DMS 273 (cell line): ENCODE results near the gene TFAP2E.

Source experiments
- DNase-seq: peaks from one replicate; lab custom pipeline; 2025; ENCODE audit not compliant: unreplicated experiment; lab: John Stamatoyannopoulos, UW

TFAP2E gene

DNA sequence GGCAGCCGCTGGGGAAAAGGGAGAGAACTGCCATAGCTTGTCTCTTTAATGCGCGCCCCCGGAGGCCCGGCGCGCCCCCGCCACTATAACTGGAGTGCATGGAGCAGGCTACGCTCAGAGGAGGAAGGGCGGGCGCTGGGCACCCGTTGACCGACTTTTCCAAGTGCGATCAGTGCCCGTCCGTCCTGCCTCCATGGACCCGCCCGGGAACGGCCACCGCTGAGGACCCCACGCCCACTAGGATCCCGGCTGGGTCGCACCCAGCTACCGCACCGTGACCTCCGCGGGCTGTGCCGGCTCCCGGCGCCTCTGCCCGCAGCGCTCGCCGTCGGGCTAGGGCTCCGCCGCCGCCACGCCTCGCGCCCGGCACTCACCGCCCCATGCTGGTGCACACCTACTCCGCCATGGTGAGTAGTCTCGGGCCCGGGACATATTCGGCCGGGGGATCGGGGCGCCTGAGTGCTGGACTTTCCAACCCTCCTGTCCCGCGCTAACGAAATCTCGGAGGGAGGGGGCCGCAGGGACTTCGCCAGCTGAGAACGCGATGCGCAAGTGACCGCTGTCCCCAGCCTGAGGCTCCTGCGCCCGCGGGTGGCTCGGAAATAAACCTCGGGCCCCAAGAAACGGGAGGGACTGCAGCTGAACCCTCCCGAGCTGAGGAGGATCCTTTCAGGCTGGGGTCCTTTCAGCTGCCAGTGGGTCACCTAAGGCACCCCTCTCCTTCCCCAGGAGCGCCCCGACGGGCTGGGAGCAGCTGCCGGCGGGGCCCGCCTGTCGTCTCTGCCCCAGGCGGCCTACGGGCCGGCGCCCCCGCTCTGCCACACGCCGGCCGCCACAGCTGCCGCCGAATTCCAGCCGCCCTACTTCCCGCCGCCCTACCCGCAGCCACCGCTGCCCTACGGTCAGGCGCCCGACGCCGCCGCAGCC lies at the start of gene TFAP2E:
Gene TFAP2E, plus strand, starts transcription at position 117 of the 927 bp plus-strand sequence. Its CDS starts 264 bp downstream, at position 381.
- DNase-seq, result peak; percentile 76

DNA sequence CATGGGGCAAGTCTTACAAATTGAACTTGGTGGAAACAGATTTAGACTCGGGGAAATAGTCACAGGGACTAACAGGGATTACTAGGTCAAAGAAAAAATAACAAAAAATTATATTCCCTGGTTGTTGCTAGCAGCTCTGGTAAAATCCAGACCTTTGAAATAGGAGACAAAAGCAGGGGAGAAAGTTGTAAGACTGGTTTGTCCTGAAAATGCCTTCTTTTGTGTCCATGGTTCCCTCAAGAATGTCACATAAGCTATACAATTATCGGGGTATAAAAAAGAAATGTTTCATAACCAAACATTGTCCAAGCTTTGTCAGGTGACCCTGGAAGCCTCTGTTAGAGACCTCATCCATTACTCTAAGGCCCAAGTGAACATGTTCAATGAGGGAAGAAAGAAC lies 49.0 kb upstream of the TFAP2E start:
- DNase-seq, result no peak

DNA sequence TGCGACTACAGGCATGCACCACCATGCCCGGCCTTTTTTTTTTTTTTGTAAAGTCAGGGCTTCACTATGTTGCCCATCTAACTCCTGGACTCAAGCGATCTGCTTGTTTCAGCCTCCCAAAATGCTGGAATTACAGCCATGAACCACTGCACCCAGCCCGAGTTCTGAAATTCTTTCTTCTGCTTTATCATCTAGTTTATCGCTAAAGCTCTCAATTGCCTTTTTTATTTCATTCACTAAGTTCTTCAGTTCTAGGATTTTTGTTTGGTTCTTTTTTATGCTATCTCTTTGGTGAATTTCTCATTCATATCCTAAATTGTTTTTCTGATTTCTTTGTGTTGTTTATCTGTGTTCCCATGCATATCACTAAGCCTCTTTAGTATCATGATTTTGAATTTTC lies 42.9 kb upstream of the TFAP2E start:
- peak; percentile 7 for DNase-seq

DNA sequence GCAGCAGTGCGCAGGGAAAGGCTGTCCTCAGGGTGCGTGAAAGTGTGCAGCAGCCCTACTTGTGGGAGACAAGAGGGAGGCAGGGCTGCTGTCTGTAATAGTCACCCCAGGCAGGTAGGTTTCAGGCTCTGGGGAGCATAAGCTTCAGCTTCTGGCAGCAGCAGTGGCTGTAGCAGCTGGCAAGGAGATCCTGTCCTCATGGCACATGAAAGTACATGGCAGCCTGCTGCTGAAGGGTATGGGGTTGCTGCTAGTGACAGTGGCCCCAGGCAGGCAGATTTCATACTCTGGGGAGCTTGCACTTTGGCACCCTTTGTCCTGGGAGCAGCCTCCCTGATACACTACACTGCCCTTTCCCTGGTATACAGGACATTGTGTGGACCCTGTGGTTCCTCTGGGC lies 42.2 kb upstream of the TFAP2E start:
- no peak for DNase-seq

DNA sequence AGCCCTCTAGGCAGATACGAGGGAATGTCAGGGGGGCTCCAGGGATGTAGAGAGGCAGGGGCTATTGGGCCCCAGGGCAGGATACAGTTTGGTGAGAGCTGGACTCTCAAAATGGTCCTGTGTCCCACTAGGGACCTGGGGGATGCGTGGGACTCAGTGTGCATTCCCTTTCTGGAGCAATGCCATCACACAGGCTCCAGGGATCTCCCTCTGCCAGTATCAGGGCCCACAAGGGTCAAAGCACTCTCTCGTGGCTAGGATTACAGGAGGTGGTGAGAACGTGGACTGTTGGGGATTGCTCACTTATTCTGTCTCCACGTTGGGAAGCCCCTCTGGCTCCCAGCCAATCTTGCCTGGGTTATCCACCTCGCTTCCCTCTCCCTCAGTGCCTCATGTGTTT lies 41.7 kb upstream of the TFAP2E start:
- DNase-seq, result no peak

DNA sequence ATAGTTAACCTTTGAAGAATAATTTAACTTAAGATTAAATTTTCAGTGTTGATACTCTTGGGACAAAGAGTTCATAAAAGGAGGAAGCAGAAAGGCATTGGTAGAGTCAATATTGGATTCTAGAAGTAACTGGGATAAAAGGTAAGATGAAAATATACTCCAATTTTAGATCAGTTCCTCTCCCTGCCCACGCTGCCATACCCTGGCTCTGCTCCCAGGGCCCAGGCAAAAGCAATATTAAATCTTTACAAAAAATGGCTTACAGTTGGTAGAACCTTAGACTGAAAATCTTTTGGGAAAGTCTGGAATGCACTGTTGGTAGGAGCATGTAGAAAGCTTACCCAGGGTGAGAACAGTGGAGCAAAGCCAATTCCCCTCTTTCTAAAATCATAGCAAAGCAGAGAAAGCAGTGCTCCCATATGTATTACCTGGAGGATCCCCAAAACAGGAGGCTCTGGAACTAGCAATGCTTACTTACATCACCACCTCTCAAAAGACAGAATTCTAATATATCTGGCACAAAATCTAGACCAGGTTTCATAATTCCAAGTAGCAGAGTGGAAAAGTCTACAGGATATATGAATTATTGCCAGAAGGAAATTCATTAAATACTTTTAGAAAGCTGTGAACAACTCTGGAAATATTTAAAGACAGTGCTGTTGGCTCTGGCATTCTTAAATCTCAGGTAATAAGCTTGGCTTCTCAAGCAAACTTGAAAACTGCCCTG lies 40.5 kb upstream of the TFAP2E start:
- no peak for DNase-seq

DNA sequence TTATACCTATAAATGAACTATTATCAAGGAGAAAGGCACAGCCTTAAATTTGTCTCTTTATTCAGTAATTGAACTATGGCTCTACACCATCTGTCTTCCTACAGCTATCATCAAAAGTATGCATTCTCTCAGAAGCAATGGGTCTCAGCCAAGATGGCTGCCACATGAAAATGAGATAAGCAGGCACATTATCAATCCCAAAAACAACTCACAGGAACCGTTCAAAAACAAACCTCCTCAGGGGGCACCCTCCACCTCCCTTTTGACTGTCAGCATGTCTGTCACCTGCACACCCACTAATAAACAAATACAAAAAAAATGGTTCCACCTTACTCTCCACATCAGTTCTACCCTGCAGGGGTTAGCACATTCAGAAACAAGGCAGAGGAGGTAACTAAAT lies 39.5 kb upstream of the TFAP2E start:
- peak; percentile 55 for DNase-seq

DNA sequence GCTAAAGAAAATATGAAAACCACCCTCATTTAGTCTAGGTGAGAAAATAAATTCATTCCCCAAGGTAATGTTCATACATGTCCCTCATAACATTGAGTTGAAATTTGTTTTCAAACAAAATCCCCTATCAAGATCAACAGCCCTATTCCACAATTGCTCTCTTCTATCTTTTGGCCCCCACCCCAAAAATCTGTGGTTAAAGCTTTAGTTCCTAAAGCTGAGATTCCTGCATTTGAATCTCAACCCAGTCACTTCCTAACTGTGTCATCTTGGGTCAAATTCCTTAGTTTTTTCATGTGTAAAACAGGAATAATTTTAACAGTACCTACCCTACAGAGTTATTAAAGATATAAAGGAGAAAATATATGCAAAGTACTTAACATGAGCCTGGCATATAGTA lies 37.9 kb upstream of the TFAP2E start:
- no peak for DNase-seq

DNA sequence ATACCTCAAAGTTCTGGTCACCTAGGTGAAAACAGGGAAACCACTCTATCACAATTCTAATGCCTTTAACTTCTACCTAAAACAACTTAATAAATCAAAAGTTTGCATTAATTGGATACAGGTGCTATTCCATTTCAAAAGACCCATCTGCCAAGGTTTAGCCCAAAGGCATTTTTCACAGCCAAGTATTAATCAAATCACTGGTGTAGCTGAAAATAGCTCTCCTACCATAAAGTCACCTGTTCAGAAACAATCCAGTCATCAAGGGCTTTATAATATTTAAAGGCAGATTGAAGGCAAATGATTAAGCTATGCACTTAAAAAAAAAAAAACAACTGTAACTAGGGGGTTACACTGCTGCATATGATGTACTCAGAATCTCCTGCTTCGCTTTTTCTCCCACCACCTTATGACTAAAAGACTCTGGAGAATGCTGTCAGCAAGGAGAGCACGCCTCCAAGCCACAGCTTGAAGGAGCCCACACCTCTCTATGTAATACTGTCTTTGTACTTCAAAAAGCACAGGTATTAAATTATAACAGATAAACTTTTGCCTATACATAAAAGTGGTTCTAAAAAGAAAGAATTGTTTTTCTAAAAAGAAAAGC lies 36.5 kb upstream of the TFAP2E start:
- no peak for DNase-seq

DNA sequence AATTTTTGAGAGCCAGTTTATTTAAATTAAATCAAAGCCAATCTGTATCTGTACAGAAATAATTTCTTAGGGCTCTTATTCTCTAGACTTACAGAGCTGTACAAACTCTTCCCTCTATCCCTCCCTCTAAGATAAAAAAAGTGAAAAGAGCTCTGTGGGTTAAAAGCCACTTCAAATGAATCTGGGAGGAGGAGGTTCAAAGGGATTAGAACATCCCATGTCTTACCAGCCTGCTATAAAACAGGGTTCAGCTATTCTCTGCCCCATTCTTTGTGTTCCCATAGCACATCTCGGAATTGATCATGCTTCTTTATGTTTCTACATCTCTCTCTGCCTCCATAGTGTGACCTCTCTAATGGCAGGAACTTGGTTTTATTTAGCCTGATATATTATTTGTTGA lies 35.3 kb upstream of the TFAP2E start:
- DNase-seq, result no peak

DNA sequence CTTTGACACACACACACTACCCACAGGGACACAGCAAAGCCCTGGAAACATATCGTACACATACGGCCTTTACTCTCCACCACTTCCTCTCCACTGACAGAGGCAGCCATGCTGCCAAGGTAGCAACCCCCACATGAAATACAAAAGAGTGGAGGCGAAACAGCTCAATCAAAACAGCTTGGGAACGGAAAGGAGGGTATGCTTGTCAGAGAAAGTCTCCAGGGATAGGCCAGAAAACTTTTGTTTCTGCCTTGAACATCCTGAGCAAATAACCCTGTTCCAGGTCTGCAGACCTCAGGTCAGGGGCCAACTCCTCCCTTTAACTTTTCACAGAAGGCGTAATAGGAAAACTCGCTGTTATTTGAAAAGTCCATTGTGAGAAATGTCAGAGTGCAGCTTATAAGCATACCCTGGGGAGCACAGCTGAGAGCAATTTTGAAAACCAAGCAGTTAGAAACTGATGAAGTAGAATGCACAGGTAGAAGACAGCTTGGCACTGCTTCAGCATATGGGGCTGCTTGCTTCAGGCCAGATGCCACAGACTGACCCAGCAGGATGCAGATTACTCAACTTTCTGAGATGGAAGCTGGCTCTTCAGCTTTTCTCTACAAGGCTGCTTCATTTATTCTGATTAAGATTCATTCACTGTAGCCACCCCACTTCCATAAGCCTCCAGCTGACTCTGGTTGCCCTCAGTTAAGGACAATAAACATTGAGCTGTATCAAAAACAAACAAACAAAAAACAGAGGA lies 33.9 kb upstream of the TFAP2E start:
- peak; percentile 85 for DNase-seq

DNA sequence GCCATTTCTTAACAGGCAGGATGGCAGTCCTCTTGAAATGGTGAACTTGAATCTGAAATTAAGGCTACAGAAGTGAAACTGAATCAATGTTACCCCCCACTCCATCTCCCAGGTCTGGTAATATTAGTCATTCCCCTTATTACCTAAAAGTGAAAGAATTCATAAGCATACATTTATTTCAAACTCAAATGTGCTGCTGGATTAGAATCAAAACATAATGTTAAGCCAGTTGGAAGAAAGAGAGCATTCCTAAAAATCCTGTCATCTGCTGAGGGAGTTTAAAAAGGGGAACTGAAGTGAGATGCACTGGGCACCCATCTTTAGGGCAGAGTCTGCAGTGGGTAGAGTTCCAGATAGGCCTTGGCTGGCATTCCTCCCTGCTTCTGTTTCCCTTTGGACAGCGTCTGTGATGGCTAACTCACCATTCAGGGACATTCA lies 33.3 kb upstream of the TFAP2E start:
- peak; percentile 28 for DNase-seq

DNA sequence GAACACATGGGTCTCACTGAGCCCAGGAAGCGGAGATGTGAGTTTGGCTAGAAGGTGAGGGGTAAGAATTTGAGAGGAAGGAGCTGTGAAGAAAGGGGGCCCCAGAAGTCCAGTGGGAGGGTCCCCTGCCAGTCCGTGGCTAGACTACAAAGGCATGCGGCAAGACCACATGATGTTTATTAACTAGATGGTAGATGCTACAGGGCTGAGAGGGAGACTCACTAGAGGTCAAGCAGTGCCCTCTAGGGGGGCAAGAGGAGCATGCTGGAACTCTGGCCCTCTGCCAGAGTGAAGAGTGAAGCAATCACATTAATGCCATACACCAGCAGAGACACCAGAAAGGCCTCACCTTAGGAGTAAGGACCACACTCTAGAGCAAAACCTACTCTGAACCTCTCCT lies 28.1 kb upstream of the TFAP2E start:
- peak; percentile 87 for DNase-seq

DNA sequence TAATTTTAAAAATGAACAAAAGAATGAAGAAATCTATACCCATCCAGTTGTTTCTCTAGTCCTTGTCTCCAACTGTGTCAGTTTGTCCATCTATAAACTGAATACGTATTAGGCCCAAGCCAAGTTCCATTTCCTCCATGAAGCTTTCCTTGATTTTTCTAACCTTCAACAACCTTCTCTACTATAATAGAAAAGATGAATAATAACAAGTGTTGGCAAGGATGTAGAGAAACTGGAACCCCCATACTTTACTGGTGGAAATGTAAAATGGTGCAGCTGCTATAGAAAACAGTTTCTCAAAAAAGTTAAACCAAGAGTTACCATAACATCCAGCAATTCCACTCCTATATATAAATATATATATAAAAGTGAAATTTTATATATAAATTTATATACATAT lies 26.5 kb upstream of the TFAP2E start:
- DNase-seq, result no peak

DNA sequence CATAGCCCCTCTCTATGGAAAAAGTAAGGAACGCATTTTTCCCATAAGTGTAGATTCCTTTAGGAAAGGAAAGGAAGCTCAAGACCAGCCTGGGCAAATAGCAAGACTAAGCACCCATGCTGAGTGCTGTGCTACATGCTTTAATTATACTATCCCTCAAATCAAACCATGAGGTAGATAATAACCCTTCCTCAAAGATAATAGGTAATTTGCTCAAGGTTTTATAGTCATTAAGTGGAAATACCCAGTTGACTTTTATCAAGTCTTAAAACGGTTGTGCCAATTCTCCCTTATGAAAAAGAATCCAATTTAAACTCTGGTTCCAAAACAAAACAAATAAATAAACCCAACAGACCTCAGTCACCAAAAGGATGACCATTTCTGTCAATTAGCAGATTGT lies 19.3 kb upstream of the TFAP2E start:
- DNase-seq, result no peak

DNA sequence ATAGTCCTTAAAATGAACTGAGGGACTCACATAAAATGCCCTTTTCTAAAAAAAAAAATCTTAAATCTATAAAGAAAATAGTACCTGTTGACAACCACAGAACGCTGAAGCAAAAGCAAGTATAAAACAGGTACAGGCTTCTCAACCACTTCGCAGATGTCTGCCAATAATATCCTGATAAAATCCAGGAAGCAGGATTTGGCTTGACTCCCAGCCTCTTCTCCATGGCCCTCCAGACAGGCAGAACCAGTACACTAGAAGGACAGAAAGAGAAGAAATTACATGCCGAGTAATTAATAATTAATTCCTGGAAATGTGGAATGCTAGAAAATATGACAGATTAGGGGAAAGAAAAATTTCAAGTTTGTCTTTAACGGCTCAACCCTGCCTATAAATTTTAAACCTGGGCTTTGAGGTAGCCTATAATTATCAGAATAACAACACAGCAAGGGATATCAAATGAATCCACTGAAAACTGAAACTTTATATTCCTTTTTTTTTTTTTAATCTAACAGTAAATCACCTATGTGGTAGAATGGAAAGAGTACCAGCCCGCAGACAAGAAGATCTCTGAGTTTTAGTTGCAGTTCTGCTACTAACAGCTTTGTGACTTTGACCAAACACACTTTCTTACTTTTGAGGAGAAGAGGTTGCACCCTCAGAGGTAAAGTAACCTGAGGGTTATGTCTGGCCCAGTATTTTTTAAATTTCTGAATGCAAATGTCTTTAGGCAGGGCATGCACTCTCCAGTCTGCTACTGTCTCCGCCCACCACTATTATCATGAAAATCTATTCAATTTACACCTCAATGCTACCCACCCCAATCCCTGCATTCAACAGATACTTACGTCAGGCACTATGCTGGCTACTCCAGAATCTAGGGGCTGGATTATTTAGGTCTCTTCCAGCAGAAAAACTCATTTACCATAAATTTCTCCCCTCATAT lies 18.6 kb upstream of the TFAP2E start:
- peak; percentile 74 for DNase-seq

DNA sequence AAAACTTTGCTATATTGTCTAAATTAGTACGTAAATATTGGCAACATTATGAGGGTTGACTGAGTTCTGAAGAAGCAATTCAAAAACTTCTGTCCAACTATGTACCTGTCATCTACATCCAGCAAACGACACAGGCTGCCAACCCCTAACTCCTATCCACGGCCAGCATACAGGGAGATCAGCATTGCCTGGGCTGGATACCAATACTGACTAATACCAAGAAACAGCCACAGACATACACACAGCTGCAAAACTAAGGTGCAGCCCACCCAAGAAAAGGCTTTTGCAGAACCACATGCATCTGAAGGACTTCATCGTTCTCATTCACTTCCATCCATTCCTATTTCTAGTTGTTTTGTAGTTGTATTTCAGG lies 17.9 kb upstream of the TFAP2E start:
- DNase-seq, result no peak

DNA sequence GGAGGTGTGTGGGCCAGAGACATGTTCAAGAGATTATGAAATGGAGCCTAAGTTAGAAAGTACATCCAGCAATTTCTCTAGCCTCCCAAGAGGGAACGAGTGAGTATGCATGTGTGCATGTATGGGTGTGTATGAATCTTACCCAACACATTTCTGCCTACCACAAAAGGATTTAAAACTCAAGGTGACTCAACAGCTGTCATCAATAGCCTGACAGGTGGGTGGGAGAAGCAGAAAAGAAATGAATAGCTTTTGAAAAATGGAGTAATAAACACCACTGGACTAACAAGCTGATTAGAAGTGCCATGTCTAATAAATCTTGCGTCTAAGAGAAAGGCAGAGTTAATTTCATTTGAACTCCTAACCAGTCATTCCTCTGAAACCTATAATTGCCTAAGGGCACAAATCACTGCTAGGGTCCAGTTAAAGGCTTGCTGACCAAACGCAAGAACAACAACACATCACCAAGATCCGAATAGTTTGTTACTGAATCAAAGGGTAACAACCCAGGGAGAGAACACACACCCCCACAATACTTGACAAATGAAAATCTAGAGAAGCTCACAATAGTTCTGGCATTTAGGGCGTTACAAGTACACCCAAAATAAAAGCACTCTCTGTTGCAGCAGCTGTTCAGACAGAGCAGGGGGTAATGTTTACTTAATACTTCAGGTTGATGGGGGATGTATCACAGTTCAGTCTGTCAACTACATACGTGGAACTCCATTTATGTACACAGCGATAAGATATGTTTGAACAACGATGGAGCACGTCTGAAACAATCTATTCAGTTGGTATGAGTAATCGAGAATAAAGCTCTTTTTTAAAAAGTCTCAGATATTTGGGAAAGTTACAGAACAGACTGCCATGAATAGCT lies 17.3 kb upstream of the TFAP2E start:
- DNase-seq, result peak; percentile 73

DNA sequence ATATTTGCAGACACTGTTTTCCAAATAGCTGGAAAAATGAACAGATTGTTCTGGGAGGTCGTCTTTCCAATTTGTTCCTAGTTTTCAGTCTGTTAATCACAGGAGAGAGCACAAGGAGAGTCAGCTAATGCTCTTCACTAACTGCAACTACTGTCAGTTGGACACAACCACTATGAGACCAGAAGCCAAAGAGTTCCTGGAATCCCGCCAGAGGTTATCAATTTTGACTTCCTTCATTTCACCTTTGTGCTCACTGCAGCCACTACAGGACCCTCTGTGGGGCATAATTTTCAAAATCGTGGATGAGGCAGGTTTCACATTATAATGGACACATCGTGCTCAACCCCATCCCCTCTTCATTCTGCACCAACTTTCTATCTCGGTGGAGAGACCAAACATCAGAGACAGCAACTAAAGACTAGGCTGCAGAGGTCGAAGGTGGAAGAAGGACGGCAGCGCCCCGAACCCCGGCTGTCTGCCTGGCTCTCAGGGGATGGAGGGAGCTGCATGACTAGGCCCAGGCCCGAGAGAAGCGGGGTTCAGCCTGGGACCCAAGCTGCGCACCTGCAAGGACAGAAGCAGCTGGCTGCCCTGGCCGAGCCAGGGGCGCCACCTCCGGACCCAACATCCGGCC lies 16.5 kb upstream of the TFAP2E start:
- DNase-seq, result peak; percentile 49
